Neuronal stem cell (in vitro differentiated cells): Measurements from ENCODE around the gene PIP5KL1.

ENCODE experiments used
- DNase-seq: peaks from one replicate; pipeline ENCODE4 v3.0.0-alpha.2; 2013; ENCODE audit warnings: low spot score
- H2AFZ ChIP-seq: one replicate; pipeline ENCODE4 v1.6.1; 2013; ENCODE audit warnings: mild to moderate bottlenecking, low read length, inconsistent platforms
- H2AK5ac ChIP-seq: 2 replicates; pipeline ENCODE4 v1.6.1; 2013; ENCODE audit warnings: low read depth, mild to moderate bottlenecking, inconsistent platforms, low read length, moderate library complexity, mixed read lengths
- H2BK120ac ChIP-seq: 2 replicates; pipeline ENCODE4 v1.6.1; 2013; ENCODE audit warnings: low read depth, mild to moderate bottlenecking, inconsistent platforms, low read length, moderate library complexity, mixed read lengths
- H2BK12ac ChIP-seq: one replicate; pipeline ENCODE4 v1.6.1; 2013; ENCODE audit warnings: low read length, inconsistent platforms
- H2BK15ac ChIP-seq: 2 replicates; pipeline ENCODE4 v1.6.1; 2013; ENCODE audit warnings: mild to moderate bottlenecking, low read length, inconsistent platforms, mixed read lengths
- H2BK5ac ChIP-seq: one replicate; pipeline ENCODE4 v1.6.1; 2013; ENCODE audit warnings: inconsistent platforms, mild to moderate bottlenecking, low read length, moderate library complexity
- H3K14ac ChIP-seq: one replicate; pipeline ENCODE4 v1.6.1; 2013; ENCODE audit warnings: low read length, inconsistent platforms
- H3K18ac ChIP-seq: 2 replicates; pipeline ENCODE4 v1.6.1; 2013; ENCODE audit warnings: low read length, inconsistent platforms
- H3K23ac ChIP-seq: 2 replicates; pipeline ENCODE4 v1.6.1; 2013; ENCODE audit warnings: low read depth, mild to moderate bottlenecking, mixed read lengths, low read length, inconsistent platforms; ENCODE audit not compliant: poor library complexity
- H3K27ac ChIP-seq: replicated peaks from 3 replicates; pipeline ENCODE4 v1.5.1; 2013; ENCODE audit warnings: low read length, inconsistent platforms
- H3K27me3 ChIP-seq, 3 experiments: 2 replicates each; pipeline ENCODE4 v1.6.1; 2013; ENCODE audit warnings: low read length in 3 of 3, mild to moderate bottlenecking in 2 of 3, inconsistent platforms in 1 of 3, low read depth in 1 of 3, mixed read lengths in 1 of 3, moderate library complexity in 1 of 3; ENCODE audit not compliant: control insufficient read depth in 3 of 3, insufficient read depth in 3 of 3
- H3K36me3 ChIP-seq, 2 donors: replicated peaks in 1 of 2; 2 replicates each; pipeline ENCODE4 v1.6.1; 2013; ENCODE audit warnings: low read length in 2 of 2; ENCODE audit not compliant: control insufficient read depth in 2 of 2, insufficient read depth in 2 of 2
- H3K4ac ChIP-seq: 2 replicates; pipeline ENCODE4 v1.6.1; 2013; ENCODE audit warnings: inconsistent platforms, mild to moderate bottlenecking, low read length, moderate library complexity
- H3K4me1 ChIP-seq, 2 donors: 1 replicate in 1 of 2; 2 replicates in 1 of 2; pipeline ENCODE4 v1.6.1; 2013; ENCODE audit warnings: low read length in 2 of 2, low read depth in 1 of 2; ENCODE audit not compliant: control insufficient read depth in 2 of 2, insufficient read depth in 1 of 2
- H3K4me2 ChIP-seq: one replicate; pipeline ENCODE4 v1.6.1; 2013; ENCODE audit warnings: mild to moderate bottlenecking, low read length, inconsistent platforms; ENCODE audit not compliant: insufficient read depth, poor library complexity, severe bottlenecking
- H3K4me3 ChIP-seq, 2 donors: 2 replicates each; pipeline ENCODE4 v1.5.1; 2013; ENCODE audit warnings: low read length in 2 of 2, mild to moderate bottlenecking in 2 of 2, inconsistent platforms in 1 of 2, moderate library complexity in 1 of 2
- H3K79me1 ChIP-seq: one replicate; pipeline ENCODE4 v1.6.1; 2013; ENCODE audit warnings: low read depth, mild to moderate bottlenecking, inconsistent platforms, low read length, moderate library complexity
- H3K9ac ChIP-seq: one replicate; pipeline ENCODE4 v1.6.1; 2013; ENCODE audit warnings: mild to moderate bottlenecking, low read depth, low read length, inconsistent platforms; ENCODE audit not compliant: poor library complexity
- H3K9me3 ChIP-seq, 2 donors: replicated peaks in 1 of 2; 2 replicates each; pipeline versions ENCODE3 to v1.6.1; 2013; ENCODE audit warnings: low read length in 2 of 2, mild to moderate bottlenecking in 2 of 2, inconsistent platforms in 1 of 2, low read depth in 1 of 2, mixed read lengths in 1 of 2, moderate library complexity in 1 of 2; ENCODE audit not compliant: control insufficient read depth in 2 of 2, insufficient read depth in 1 of 2
- H4K8ac ChIP-seq: one replicate; pipeline ENCODE4 v1.6.1; 2013; ENCODE audit warnings: low read depth, mild to moderate bottlenecking, inconsistent platforms, low read length, moderate library complexity
- H4K91ac ChIP-seq: one replicate; pipeline ENCODE4 v1.6.1; 2013; ENCODE audit warnings: low read length, low read depth, mild to moderate bottlenecking, inconsistent platforms; ENCODE audit not compliant: poor library complexity
- WGBS, 2 donors: extraction: QIAGEN DNeasy Blood & Tissue Kit; methylation state at CpG; one replicate each; pipeline ENCODE4 v1.1.7; 2013; ENCODE audit warnings: missing lambda C conversion rate in 2 of 2, mixed read lengths in 1 of 2; ENCODE audit not compliant: insufficient read length in 2 of 2, insufficient replicate concordance in 1 of 2; ENCODE audit errors: extremely low coverage in 2 of 2; 5-methylcytosine and 5-hydroxymethylcytosine counted together

The PIP5KL1 gene

DNA sequence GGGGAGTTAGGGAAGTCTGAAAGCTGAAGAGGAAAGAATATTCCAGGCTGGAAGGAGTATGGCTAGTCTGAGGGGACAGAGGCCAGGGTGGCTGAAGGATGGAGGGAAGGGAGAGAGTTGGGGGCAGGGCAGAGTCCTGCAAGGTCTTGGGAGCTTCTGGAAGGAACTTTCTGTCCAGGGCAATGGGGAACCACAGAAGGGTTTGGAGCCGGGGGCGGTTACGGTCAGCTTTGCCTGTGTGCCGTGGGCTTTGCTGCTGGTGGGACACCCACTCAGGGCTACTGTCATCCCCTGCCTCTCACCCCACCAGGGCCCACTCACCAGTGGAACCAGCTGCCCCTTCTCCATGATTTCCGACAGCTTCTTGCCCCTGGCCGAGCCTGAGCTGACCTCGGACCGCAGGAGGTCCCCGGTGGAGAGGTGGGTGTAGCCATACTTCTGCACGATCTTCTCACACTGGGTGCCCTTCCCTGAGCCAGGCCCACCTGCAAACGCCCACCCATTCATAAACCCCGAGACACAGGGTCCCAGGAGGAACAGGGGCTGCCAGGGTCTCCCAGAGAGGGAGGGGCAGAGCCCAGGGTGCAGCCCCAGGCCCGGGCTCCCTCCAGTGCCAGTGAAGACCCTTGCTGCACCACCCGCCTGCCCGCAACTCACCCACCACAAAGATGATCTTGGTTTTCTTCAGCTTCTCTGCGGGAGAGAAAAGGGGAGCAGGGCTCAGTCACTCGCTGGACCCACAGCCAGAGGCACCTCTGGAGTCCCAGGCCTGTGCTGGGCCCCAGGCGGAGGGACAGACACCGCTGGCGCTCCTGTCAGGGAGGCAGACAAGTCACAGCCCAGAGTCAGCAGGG is 58.0 kb downstream of the PIP5KL1 start:
- Histone ChIP-seq H2BK5ac (no peak overlapping the region), H3K27me3 (no peaks in the 10 kb centered on the region), H3K4me1 (peaks cover 10 to 46% of the 10 kb centered on the region in 2 donors), H3K14ac (no peak overlapping the region), H4K8ac (peak overlapping the region; percentile 23), H3K23ac (peak overlapping the region; percentile 61), H3K9ac (no peak overlapping the region), H2BK120ac (no peak overlapping the region), H3K18ac (peak overlapping the region; percentile 13), H3K4ac (no peak overlapping the region), H2AFZ (peak overlapping the region; percentile 69), H3K36me3 (no peaks in the 10 kb centered on the region), H2BK12ac (peak overlapping the region; percentile 78), H3K4me2 (no peak overlapping the region), H2AK5ac (peak overlapping the region; percentile 45), H3K9me3 (peaks cover 0 to 2% of the 10 kb centered on the region in 2 donors), H3K79me1 (peaks cover 5% of the 10 kb centered on the region), H3K4me3 (no peak overlapping the region), H4K91ac (no peak overlapping the region), H2BK15ac (no peak overlapping the region), H3K27ac (no peak overlapping the region)
- DNase-seq: no peak
- no CpG with 5 or more reads among the region's 20 CpGs for WGBS, 2 donors

GRCh38 chr9:127871531-127871930 is 59.0 kb downstream of the PIP5KL1 start:
- no peak overlapping the region for H2BK15ac ChIP-seq
- no CpG with 5 or more reads among the region's 9 CpGs for WGBS, 2 donors
- H3K79me1 ChIP-seq: peaks cover 3% of the 10 kb centered on the region
- H3K4me1 ChIP-seq: peaks cover 4 to 41% of the 10 kb centered on the region in 2 donors
- H2BK12ac ChIP-seq: no peak overlapping the region
- peak overlapping the region; percentile 4 for H2BK5ac ChIP-seq
- no peak overlapping the region for H3K23ac ChIP-seq
- H4K8ac ChIP-seq: no peak overlapping the region
- no peak overlapping the region for H4K91ac ChIP-seq
- no peaks in the 10 kb centered on the region for H3K27me3 ChIP-seq
- no peak overlapping the region for H3K9ac ChIP-seq
- no peak overlapping the region for H2AK5ac ChIP-seq
- no peak overlapping the region for H3K4ac ChIP-seq
- no peak overlapping the region for H3K4me3 ChIP-seq
- H2AFZ ChIP-seq: no peak overlapping the region
- H3K4me2 ChIP-seq: no peak overlapping the region
- H3K27ac ChIP-seq: no peak overlapping the region
- no peak overlapping the region for H3K14ac ChIP-seq
- H3K36me3 ChIP-seq: no peaks in the 10 kb centered on the region
- H2BK120ac ChIP-seq: no peak overlapping the region
- DNase-seq: no peak
- H3K18ac ChIP-seq: no peak overlapping the region
- peaks cover 0 to 2% of the 10 kb centered on the region in 2 donors for H3K9me3 ChIP-seq

DNA sequence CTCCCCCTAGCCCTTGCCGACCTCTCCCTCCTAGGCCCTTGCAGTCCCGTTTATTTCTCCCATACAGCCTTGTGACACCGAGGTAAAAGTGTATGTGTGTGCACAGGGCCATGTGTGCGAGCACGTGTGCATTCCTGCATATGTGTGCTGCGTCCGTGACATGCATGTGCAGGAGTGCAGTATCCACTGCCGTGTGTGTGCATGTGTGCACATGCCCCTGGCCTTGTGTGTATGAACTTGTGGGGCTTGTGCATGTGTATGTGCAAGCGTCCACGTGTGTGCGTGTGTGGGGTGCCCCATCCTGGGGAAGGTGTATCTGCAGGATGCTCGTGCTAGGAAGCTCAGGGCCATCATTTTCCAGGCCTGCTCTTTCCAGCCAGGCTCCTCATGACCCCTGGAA is 59.7 kb downstream of the PIP5KL1 start:
- H3K27me3 ChIP-seq: peaks cover 0 to 1% (median 0%) of the 10 kb centered on the region in 3 experiments
- WGBS, 2 donors: no CpG with 5 or more reads among the region's 12 CpGs
- H4K91ac ChIP-seq: no peak overlapping the region
- no peak overlapping the region for H3K23ac ChIP-seq
- peaks cover 6 to 38% of the 10 kb centered on the region in 2 donors for H3K4me1 ChIP-seq
- H2BK5ac ChIP-seq: no peak overlapping the region
- no peak overlapping the region for H3K18ac ChIP-seq
- no peak overlapping the region for H3K4me2 ChIP-seq
- H2AFZ ChIP-seq: no peak overlapping the region
- H4K8ac ChIP-seq: no peak overlapping the region
- no peak overlapping the region for H2BK12ac ChIP-seq
- no peak overlapping the region for H3K14ac ChIP-seq
- H3K36me3 ChIP-seq: peaks cover 0 to under 1% of the 10 kb centered on the region in 2 donors
- no peak for DNase-seq
- no peak overlapping the region for H2BK15ac ChIP-seq
- H2AK5ac ChIP-seq: no peak overlapping the region
- no peak overlapping the region for H2BK120ac ChIP-seq
- no peak overlapping the region for H3K4ac ChIP-seq
- peaks cover 1% of the 10 kb centered on the region for H3K79me1 ChIP-seq
- H3K4me3 ChIP-seq: peak overlapping the region in 1 of 2 donors; percentile 9
- no peak overlapping the region for H3K27ac ChIP-seq
- H3K9me3 ChIP-seq: peaks cover 0 to 2% of the 10 kb centered on the region in 2 donors
- H3K9ac ChIP-seq: no peak overlapping the region
